ENCODE results near the gene ACSL5. TPM values are rescaled to one million over a fixed set of nuclear protein-coding genes. Genes with fewer than 3 reads are reported as not detected.

Gene ACSL5
- total RNA-seq, 1 experiment from 2014 or later = not detected

GRCh38 chr10:112353046-112353445 is 20.9 kb upstream of the ACSL5 start:
- Histone ChIP-seq H3K4ac (ENCODE audit: low read depth, low read length) (no peak overlapping the region), H3K23me2 (ENCODE audit: insufficient read length, low read depth, low read length, poor library complexity, severe bottlenecking) (no peaks in the 10 kb centered on the region), H3K79me2 (ENCODE audit: insufficient read depth, low read length) (no peaks in the 10 kb centered on the region), H3K9ac (ENCODE audit: extremely low read depth, insufficient read length, low read length) (no peak overlapping the region), H3K56ac (ENCODE audit: insufficient read length, low read depth, low read length) (no peak overlapping the region), H3T11ph (ENCODE audit: low read length) (no peak overlapping the region), H4K91ac (ENCODE audit: insufficient read length, low read depth, low read length) (no peak overlapping the region), H2BK20ac (ENCODE audit: low read depth, low read length, poor library complexity, severe bottlenecking) (no peak overlapping the region), H3K9me3 (ENCODE audit: control insufficient read depth, low read depth, low read length) (no peaks in the 10 kb centered on the region), H3K18ac (ENCODE audit: insufficient read length, low read depth, low read length) (no peak overlapping the region), H2BK5ac (ENCODE audit: insufficient read length, low read length) (no peak overlapping the region), H3K27ac (ENCODE audit: insufficient read length, low read depth, low read length) (no peak overlapping the region), H3K23ac (ENCODE audit: insufficient read length, low read depth, low read length) (no peak overlapping the region), H3K4me1 (ENCODE audit: insufficient read depth, low read length) (no peaks in the 10 kb centered on the region; the same call in 1 of the 2 replicates), H4K5ac (ENCODE audit: insufficient read length, low read depth, low read length) (no peak overlapping the region), H4K20me1 (ENCODE audit: control insufficient read depth, insufficient read depth, insufficient read length) (no peaks in the 10 kb centered on the region), H2BK15ac (ENCODE audit: low read depth, low read length) (no peak overlapping the region), H3K4me2 (ENCODE audit: insufficient read depth, insufficient read length, low read length) (no peak overlapping the region), H2BK12ac (ENCODE audit: insufficient read length, low read depth, low read length) (no peak overlapping the region), H4K8ac (replicated peaks; ENCODE audit: insufficient read length, low read depth, low read length) (no peak overlapping the region), H3K79me1 (ENCODE audit: insufficient read depth, low read depth, low read length, poor library complexity, severe bottlenecking) (no peaks in the 10 kb centered on the region), H2AFZ (ENCODE audit: low read length) (no peak overlapping the region), H3K14ac (ENCODE audit: insufficient read depth, low read length) (no peak overlapping the region), H2AK5ac (ENCODE audit: insufficient read length, low read length) (no peak overlapping the region), H2BK120ac (ENCODE audit: low read depth, low read length, poor library complexity, severe bottlenecking) (no peak overlapping the region), H3K27me3 (ENCODE audit: insufficient read depth, low read length) (no peaks in the 10 kb centered on the region)
- Mint-ChIP-seq H3K9me3 (no peaks in the 10 kb centered on the region), H3K36me3 (ENCODE audit: insufficient read depth in 1 of 3, low read depth in 3 of 3) (no peaks in the 10 kb centered on the region), H3K27ac (no peak overlapping the region), H3K4me3 (no peak overlapping the region), H3K27me3 (ENCODE audit: low read depth) (peaks cover 3% of the 10 kb centered on the region; the same call in 1 of the 2 replicates), H3K4me1 (peaks cover 0 to 6% of the 10 kb centered on the region in 2 experiments; a peak in 2 of 4 replicates)
- DNase-seq = no peak
- no peak for TF ChIP-seq CTCF (conservative IDR thresholded peaks at IDR 0.05)

All from H9 (cell line).